ENCODE data around the gene OR10S1. TPM values are rescaled to one million over a fixed set of nuclear protein-coding genes. Genes with fewer than 3 reads are reported as not detected.

OR10S1 gene
- total and polyA plus RNA-seq, 2 donors (not counting 3 experiments of a cell fraction or from before 2014, with no cell fraction given) = not detected

- intact Hi-C loops (cut with micrococcal nuclease) (no loop called here), dilution Hi-C loops (cut with MboI; ENCODE audit: extremely low pct_ligation_motif_present, low sequenced_read_pairs) (no loop called here)
- H3K9ac ChIP-seq (replicated peaks; ENCODE audit: extremely low read depth, insufficient read depth, low read length) = no peak within 1 kb of the TSS
- no peaks in the 10 kb centered on the region for H3K9me3 ChIP-seq (replicated peaks; ENCODE audit: control insufficient read depth, insufficient read depth, low read length)
- H3K4me2 ChIP-seq (ENCODE audit: insufficient read depth, low read length) = no peak within 1 kb of the TSS
- FAIRE-seq = no peak
- no peaks in the 10 kb centered on the region for H3K9me1 ChIP-seq (replicated peaks; ENCODE audit: control insufficient read depth, extremely low read depth, insufficient read depth, low read length)
- BruUV-seq (replicated peaks) = no TSS peak
- no peak within 1 kb of the TSS for H2AFZ ChIP-seq (ENCODE audit: low read depth, low read length)
- H3K27ac ChIP-seq (ENCODE audit: insufficient read depth, low read depth, low read length) = no peak within 1 kb of the TSS
- peaks cover 0 to 3% of the 10 kb centered on the region in 2 experiments for H3K27me3 ChIP-seq (ENCODE audit: control insufficient read depth in 2 of 2, insufficient read depth in 2 of 2, low read length in 2 of 2)
- CTCF ChIA-PET = no interaction called here
- POLR2A ChIA-PET = no interaction called here
- peaks cover under 1% of the 10 kb centered on the region for H3K4me1 ChIP-seq (ENCODE audit: control insufficient read depth, extremely low read depth, insufficient read depth, low read length)
- no peaks in the 10 kb centered on the region for H4K20me1 ChIP-seq (replicated peaks; ENCODE audit: control insufficient read depth, extremely low read depth, insufficient read depth, low read length)
- TF ChIP-seq FOS (IDR thresholded peaks at IDR 0.05; ENCODE audit: borderline replicate concordance, insufficient read depth, low read length) = no peak
- no peak for TF ChIP-seq MAX (IDR thresholded peaks at IDR 0.05; ENCODE audit: insufficient read depth, insufficient read length)
- no peak for TF ChIP-seq CTCF (IDR thresholded peaks at IDR 0.05; ENCODE audit: extremely low read depth in 1 of 2, insufficient read depth in 1 of 2, low read depth in 1 of 2, low read length in 2 of 2)
- TF ChIP-seq GATA2 (IDR thresholded peaks at IDR 0.05; ENCODE audit: insufficient read depth, insufficient read length, low read depth, low read length) = no peak
- no peak for TF ChIP-seq JUN (IDR thresholded peaks at IDR 0.05; ENCODE audit: borderline replicate concordance, insufficient read depth, insufficient read length, low read depth)
- TF ChIP-seq EZH2 (IDR thresholded peaks at IDR 0.05; ENCODE audit: borderline replicate concordance, low read depth, low read length, severe bottlenecking) = no peak
- no peak for TF ChIP-seq POLR2A (IDR thresholded peaks at IDR 0.05; ENCODE audit: low read depth, low read length)
- no peak for TF ChIP-seq POLR2AphosphoS5 (IDR thresholded peaks at IDR 0.05; ENCODE audit: insufficient read depth, low read depth, low read length)
- no peak for TF ChIP-seq MYC (IDR thresholded peaks at IDR 0.05; ENCODE audit: low read depth, low read length)
- H3K79me2 ChIP-seq (ENCODE audit: control insufficient read depth, insufficient read depth, low read length) = no peaks in the 10 kb centered on the region
- H3K36me3 ChIP-seq (ENCODE audit: control insufficient read depth in 2 of 2, extremely low read depth in 1 of 2, insufficient read depth in 2 of 2, low read length in 2 of 2) = no peaks in the 10 kb centered on the region
- no peak within 1 kb of the TSS for H3K4me3 ChIP-seq (replicated peaks in 1 of 3; ENCODE audit: insufficient read depth in 1 of 3, low read depth in 1 of 3, low read length in 3 of 3)
- no peak for DNase-seq (ENCODE audit: low read depth, low spot score)
Observed at GRCh38 chr11:123995119-123995518, 17.5 kb upstream of the OR10S1 start, which contains the start of gene OR10G6. OR10G6 (minus strand) TSS chr11:123995161; CDS start chr11:123995161, 0 bp downstream.
